GM19395 (cell line): Measurements from ENCODE around the gene FAM168A.

ENCODE experiments used
- ATAC-seq: cut with Tn5 transposase; IDR thresholded peaks from one replicate; pipeline ENCODE4 v1.9.1; 2021; ENCODE audit warnings: mild to moderate bottlenecking, moderate library complexity; ENCODE audit not compliant: unreplicated experiment

Gene FAM168A

GRCh38 chr11:73430326-73430725 is 167.6 kb downstream of the FAM168A start:
- no peak for ATAC-seq

DNA sequence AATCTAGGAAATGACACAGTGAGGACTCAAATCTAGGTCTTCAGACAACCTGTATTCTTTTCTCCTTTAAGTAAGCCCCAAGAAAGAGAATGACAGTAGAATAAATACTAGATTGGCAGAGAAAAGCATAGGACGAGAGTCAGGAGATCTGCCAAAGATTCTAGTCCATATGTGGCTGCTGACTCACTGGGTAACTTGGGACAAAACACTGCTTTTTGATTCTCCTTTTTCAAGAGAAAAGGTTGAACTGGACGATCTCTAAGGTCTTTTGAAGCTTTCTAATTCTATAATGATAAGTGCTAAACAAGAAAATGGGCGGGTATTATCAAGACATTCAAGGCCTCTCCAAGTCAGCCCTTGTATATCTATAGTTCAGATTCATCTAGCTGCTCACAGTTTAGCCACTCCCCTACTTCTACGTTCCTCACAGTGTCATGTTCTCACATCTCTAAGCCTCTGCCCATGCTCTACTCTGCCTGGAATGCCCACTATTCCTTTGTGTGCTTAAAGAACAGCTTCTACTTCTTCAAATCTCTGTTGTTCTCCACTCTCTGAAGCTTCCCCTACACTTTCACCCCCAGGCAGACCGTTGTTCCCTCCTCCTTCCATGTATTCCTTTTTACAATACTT is 168.7 kb downstream of the FAM168A start:
- no peak for ATAC-seq

DNA sequence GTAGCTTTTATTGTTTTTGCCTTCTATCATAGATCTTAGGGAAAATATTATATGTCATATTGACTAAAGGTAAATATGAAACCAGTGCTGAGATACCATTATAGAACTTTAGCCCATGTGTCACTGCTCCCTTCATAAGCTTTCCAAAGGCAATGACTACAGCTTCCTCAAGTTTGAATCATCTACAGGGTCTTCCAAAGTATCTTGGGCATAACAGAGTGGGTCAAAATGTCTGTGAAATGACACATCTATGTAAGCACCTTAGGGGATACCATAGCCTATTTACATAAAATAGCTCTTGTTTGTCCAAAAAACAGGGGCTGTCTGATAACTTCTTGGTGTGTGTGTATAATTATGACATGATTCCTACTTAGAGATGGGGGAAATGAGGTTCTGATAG is 169.2 kb downstream of the FAM168A start:
- ATAC-seq, result no peak

DNA sequence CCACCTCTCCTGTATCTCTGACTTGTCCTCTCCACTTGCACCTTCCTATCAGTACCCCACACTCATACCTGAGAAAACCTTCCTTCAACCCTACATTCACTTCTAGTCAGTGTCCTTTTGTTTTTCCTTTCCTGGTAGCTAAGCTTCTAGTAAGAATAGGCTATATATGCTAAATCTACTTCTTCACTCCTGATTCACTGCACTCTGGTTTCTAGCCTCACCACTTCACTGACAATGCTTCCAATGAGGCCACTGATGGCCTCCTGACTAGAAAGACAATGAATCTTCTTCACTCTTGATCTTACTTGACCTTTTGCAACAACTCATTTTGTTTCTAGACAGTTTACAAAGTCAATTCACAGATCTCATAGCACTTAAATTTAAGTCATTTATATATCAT is 169.7 kb downstream of the FAM168A start:
- no peak for ATAC-seq

- no peak for ATAC-seq
Measured at GRCh38 chr11:73426219-73426850, 171.6 kb downstream of the FAM168A start.

DNA sequence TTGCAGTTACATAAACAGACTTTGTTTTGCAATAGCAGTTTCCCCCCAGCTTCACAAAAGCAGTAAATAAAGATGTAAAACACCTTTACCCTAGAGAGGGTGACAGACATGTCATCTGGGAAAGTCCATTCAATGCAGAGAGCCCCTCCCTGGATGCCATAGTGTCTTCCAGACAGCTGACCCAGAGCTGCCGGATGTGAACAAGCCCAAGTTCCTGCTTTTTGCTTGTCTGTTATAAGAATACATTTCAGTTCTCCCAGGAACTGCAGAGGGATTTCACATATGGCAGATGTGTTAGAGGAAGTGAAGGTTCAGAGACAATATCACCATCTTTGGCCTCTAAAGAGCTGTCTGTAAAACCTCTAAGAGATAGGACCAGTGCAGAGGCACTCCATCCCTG is 172.8 kb downstream of the FAM168A start:
- no peak for ATAC-seq

- no peak for ATAC-seq
Measured at GRCh38 chr11:73423506-73423905, 174.4 kb downstream of the FAM168A start.

DNA sequence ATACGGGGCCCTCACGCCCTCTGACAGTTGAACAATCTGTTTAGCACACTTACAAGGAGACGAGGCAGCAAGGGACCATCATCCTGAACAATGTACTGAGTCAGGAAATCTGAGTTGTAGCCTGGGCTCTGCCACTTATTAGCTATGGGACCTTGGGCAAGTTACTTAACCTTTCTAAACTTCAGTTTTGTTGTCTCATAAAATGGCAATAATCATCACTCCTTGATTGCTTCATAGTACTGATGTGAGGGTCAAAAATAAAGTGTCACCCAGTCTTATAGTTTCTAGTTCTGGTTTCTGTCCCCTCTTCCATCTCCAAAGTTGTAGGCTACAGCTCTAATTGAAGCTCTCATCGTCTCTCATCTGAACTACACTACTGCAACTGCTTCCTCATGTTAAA is 175.0 kb downstream of the FAM168A start:
- no peak for ATAC-seq

DNA sequence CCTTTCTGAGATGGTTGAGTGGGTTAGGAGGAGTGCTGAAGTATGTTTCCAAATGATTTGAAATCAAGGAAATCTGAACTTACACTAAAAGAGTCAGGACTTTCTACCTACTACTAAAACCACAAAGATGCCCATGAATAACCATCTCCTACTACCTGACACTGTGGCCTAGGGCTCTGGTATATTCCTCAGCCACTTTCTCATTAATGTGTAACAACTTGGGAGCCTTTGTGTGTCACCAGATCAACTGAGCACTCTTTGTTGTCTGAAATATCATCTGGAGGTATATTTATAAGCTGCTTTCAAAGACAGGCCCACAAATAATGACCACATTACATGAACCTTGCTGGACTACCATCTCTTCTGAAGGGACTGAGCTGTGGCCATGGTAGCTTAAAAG is 177.8 kb downstream of the FAM168A start:
- no peak for ATAC-seq

- ATAC-seq, result no peak
Measured at GRCh38 chr11:73416786-73417185, 181.1 kb downstream of the FAM168A start.

- ATAC-seq, result no peak
Measured at GRCh38 chr11:73415854-73416615, 181.9 kb downstream of the FAM168A start.

- no peak for ATAC-seq
Measured at GRCh38 chr11:73414977-73415651, 182.8 kb downstream of the FAM168A start.

DNA sequence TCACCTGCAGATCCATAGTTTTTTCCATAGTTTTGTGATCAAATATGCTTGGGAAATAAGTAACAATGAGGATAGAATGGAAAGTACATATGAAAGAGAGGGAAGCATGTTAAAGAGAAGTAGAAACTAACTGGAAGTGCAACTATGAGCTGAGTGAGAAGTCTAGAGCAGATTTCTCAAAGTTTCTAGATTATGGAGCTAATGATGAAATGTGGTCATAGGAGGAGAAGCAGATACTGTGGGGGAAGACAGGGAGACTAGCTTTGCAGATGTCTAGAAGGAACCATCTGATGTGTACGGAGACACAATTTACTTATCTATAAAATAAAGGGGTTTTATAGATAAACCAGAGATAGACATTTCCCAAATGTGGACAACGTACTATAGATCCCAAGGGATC is 184.7 kb downstream of the FAM168A start:
- no peak for ATAC-seq

- ATAC-seq, result no peak
Measured at GRCh38 chr11:73412308-73412707, 185.6 kb downstream of the FAM168A start.

DNA sequence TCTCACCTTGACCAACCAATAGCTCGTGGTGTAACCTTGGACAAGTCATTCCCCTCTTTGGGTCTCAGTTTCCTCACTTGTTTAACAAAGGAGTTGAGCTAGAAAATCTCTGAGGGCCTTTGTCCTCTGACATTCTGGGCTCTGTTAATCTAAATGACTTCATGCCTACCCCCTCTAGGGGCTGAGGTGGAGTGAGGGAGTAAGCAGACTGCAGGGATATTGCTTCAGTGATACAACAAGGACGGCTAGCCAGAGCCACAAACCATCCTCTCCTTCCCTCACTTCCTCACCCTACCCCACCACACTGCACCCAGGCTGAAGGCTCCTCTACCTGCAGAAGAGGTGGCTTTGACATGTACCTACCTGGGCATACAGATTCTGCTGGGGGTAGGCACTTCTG is 186.9 kb downstream of the FAM168A start:
- ATAC-seq, result no peak

GRCh38 chr11:73410627-73411026 is 187.3 kb downstream of the FAM168A start:
- no peak for ATAC-seq

DNA sequence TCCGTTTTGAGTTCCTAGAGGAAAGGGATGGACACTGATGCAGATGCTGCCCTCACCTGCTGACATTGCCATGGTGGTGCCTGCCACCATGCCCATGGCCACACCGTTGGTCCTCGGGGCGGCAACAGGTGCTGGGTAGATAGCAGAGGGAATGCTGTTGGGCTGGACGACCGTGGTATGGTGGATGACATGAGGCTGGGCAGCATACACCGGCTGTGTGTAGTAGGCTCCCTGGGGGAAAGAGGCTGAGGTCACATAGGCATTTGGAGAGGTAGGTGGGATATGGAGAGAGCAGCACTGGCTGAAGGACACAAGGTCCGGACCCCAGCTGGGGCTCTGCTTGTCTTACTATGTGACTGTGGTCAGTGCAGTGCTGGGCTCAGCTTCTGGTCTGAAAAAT is 188.5 kb downstream of the FAM168A start:
- no peak for ATAC-seq

DNA sequence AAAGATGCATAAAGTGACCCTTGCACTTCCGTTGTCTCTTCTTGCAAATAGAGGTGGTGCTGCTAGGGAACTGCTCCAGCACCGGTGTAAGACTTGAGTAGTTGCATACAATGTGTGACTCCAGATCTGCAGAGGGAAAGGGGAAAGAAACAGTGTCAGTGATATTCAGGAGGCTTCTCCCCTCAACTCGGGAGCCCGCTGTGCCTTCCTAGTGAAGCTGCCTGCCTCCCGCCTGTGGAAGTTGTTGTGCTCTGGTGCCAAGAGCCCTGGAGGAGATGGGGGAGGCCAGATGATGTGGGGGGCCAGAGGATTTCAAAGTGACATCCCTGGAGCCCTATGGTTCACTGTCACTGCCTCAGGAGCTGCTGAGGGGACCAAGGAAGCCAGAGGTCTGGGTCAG is 191.3 kb downstream of the FAM168A start:
- no peak for ATAC-seq

DNA sequence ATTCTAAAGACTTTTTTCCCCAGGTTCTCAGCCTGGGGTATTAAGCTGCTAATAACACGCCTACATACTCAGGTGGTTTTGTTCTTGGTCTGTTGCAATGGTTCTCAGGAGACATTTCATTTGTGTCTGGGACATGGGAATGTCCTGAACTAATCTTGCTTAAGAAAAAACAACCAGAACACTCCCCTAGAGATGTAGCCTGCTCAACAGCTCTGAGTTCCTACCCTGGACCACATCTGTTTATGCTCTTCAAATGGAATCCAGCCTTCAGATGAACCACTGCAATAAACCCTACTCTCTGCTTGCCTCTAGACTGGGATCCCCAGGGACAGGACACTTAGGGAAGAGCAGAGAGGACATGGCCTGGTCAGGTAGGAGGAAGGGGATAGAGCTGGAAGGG is 191.8 kb downstream of the FAM168A start:
- ATAC-seq, result no peak

GRCh38 chr11:73405146-73405510 is 192.8 kb downstream of the FAM168A start:
- ATAC-seq, result no peak

DNA sequence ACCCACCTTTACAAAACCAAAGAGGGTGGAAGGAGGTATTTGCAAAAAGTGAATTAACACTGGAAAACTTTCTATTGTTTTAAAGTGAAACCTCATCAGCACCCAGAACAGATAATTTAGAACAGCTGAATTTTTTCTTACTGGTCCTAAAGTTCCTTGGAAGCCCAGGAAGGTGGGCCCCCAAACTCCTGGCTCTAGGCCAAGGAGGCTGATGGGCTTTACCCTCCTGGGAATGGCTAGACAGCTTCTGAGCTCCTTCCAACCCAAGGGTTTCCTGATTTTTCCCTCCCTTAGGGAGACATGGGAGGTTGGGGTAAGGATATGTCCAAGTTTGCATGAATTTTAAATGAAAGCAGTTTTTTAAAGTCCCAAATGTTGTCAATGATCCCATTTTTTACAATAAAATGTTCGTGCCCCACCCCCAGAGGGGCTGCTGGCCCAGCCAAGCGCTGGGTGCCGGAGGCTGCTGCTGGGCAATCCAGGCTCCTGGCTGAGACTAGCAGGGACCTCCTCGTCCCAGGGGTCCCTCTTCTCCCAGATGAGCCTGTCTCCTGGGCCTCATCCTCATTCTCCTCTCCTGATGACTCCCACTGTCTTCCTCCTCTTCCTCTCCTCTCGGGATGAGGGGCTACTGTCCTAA is 193.3 kb downstream of the FAM168A start:
- ATAC-seq, result no peak
